SU-DHL-6 (cell line): ENCODE results near the gene LCMT2.

Experiments used
- CTCF ChIP-seq: fragments of 200-600 bp; sonication (generic); IDR thresholded peaks from one replicate; pipeline ENCODE4 v1.5.1; 2017; ENCODE audit warnings: antibody characterized with exemption, mild to moderate bottlenecking, low read length, moderate library complexity; ENCODE audit not compliant: insufficient read depth, poor library complexity, severe bottlenecking
- EZH2phosphoT487 ChIP-seq: fragments of 200-600 bp; sonication (generic), shearing (Covaris generic); conservative IDR thresholded peaks from 2 replicates; pipeline ENCODE4 v1.6.1; 2018; ENCODE audit warnings: mild to moderate bottlenecking, antibody characterized with exemption, low read length, moderate library complexity, mixed read lengths

DNA sequence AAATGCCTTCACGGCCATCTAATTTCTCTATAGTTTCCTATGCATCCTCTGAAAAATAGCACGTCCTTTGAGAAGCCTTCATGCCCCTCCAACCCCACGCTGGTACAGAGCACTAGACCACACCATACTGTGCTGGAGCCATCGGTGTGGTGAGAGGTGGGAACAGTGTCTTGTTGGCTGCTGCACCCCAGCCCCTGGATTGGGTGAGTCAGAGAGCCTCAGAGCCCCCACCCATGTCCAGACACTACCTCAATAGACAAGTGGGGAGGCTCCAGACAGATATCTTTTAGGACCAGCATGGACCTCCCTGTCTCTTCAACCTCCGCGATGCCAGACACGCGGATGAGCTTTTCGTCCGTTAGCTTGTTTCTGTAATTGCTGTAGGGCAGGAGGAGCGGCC, 51.5 kb downstream of the LCMT2 start:
- no peak for TF ChIP-seq CTCF
- TF ChIP-seq EZH2phosphoT487: no peak
